MCF 10A (cell line): ENCODE data around the gene ATP23. TPM values are rescaled to one million over a fixed set of nuclear protein-coding genes. Genes with fewer than 3 reads are reported as not detected.

Experiments
- BruUV-seq: library from RNA; stranded (reverse); fragments of 400-500 nt; replicated peaks from 2 replicates; lab custom pipeline; 2021; lab: Mats Ljungman, UMichigan
- CTCF ChIA-PET: fragments of 300-600 bp; sonication (Branson Sonifier 250); formaldehyde crosslinking; extraction: SDS; loops from one replicate; lab custom pipeline; 2021; ENCODE audit warnings: antibody characterized with exemption, inconsistent platforms; lab: Yijun Ruan, JAX
- POLR2A ChIA-PET: fragments of 300-600, 350-650 bp; sonication (Branson Sonifier 250); formaldehyde crosslinking; extraction: SDS; loops from one replicate; lab custom pipeline; 2020; ENCODE audit warnings: antibody characterized with exemption, inconsistent platforms; lab: Yijun Ruan, JAX
- DNase-seq: peaks from one replicate; pipeline ENCODE4 v3.0.0-alpha.2; 2018; ENCODE audit not compliant: unreplicated experiment
- H3K27ac Mint-ChIP-seq: one replicate; pipeline ENCODE4 v1.8.0; 2022; ENCODE audit warnings: mild to moderate bottlenecking, low read depth, mixed read lengths; ENCODE audit not compliant: unreplicated experiment
- H3K27me3 Mint-ChIP-seq: one replicate; pipeline ENCODE4 v1.8.0; 2022; ENCODE audit warnings: mixed read lengths; ENCODE audit not compliant: insufficient read depth, unreplicated experiment
- H3K36me3 Mint-ChIP-seq: one replicate; pipeline ENCODE4 v1.8.0; 2022; ENCODE audit warnings: mild to moderate bottlenecking, moderate library complexity, mixed read lengths; ENCODE audit not compliant: insufficient read depth, unreplicated experiment
- H3K4me1 Mint-ChIP-seq: one replicate; pipeline ENCODE4 v1.8.0; 2022; ENCODE audit warnings: mixed read lengths; ENCODE audit not compliant: insufficient read depth, unreplicated experiment
- H3K4me3 Mint-ChIP-seq: one replicate; pipeline ENCODE4 v1.8.0; 2022; ENCODE audit warnings: mild to moderate bottlenecking, moderate library complexity, mixed read lengths; ENCODE audit not compliant: unreplicated experiment
- H3K9me3 Mint-ChIP-seq: one replicate; pipeline ENCODE4 v1.8.0; 2022; ENCODE audit warnings: mixed read lengths; ENCODE audit not compliant: unreplicated experiment
- CTCF ChIP-seq: fragments of 200-600 bp; IDR thresholded peaks from one replicate; pipeline ENCODE4 v1.8.0; 2022; ENCODE audit warnings: antibody characterized with exemption, mild to moderate bottlenecking; ENCODE audit not compliant: unreplicated experiment
- intact Hi-C: fragments of 100-400 bp; cut with micrococcal nuclease; formaldehyde crosslinking; loops from 2 replicates; pipeline ENCODE4 v1.14.1; 2022
- total RNA-seq: library from RNA; stranded (reverse); gene quantifications from 2 replicates; pipeline ENCODE4 v1.2.3, GENCODE V29; 2022

The ATP23 gene
- total RNA-seq, 1 experiment from 2014 or later: 3.0 TPM

DNA sequence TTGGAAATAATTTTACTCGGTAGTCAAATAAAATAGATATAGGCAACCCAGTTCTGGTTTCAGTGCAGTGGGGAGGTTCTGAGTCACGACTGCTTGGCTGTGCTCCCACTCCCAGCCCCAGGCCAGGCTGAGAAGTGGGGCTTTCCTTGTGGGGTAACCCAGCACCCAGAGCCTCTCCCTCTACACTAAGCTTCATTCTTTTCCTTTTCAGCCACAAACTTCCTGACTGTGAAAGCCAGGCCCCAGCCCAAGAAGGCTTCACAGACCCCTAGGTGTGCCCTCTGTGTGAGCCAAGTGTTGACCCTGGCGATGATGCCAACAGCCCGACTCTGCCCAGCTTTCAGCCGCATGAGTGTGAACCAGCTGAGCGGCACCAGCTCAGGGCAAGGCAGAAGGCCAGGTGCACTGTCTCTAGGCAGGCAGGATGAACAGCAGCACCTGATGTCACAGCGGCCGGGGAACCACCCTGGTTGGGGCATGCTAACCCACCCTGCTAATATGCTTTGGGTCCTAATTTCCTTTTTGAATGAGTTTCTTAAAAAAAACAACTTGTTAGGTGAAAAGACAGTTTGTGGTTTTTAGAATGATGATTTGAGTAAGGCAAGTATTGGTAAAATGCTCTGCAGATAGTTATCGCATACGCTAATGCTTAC lies 42.2 kb upstream of the ATP23 start:
- POLR2A ChIA-PET: interaction anchor here (0.6 to 8.7 kb wide), 11 partner anchors 10 to 1151 kb away, joined by 3 to 167 read pairs (median 4); partner anchors contain the start of genes CTDSP2 and STAT6
- TF ChIP-seq CTCF: no peak

DNA sequence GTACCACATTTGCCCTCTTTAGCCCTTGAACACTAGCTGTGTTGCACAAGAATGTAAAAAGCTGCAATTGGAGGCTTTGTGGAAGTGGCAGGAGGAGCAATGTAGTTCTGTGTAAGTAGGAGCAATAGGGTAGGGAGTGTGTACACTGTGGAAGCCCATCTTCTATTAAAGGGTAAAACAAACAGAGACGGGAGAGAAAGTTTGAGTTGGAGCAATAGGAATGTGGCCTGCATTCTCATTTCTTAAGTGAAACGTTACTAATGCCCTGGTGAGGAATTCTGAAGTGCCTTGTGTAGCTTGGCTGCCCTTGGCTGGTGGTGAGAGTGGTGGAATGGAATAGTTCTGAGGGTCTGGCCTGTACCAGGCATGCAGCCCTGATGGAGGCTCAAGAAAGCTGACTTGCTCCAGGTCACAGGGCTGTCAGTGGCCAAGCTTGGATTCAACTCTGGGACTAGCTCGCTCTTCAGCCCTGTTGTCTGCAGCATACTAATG lies 38.8 kb upstream of the ATP23 start:
- ChIA-PET CTCF (interaction anchor here (0.6 to 6.4 kb wide), 13 partner anchors 8 to 1140 kb away, joined by 3 to 138 read pairs (median 3); partner anchors contain the start of genes ATP23, AVIL, CYP27B1 and TSFM), POLR2A (interaction anchor here (0.9 to 1.7 kb wide), 4 partner anchors 38 to 136 kb away, joined by 3 to 15 read pairs (median 4); partner anchors contain the start of genes CTDSP2 and CYP27B1)
- no peak for DNase-seq
- intact Hi-C loops: no loop called here
- Mint-ChIP-seq H3K4me3 (no peak overlapping the region), H3K27ac (no peak overlapping the region), H3K9me3 (no peaks in the 10 kb centered on the region), H3K27me3 (peaks cover 24% of the 10 kb centered on the region), H3K4me1 (peaks cover 27% of the 10 kb centered on the region), H3K36me3 (peaks cover 6% of the 10 kb centered on the region)
- BruUV-seq: no TSS peak
- TF ChIP-seq CTCF: no peak

More for the DNA sequence above, 42.2 kb upstream of the ATP23 start:
- DNase-seq: peak; percentile 82
- Mint-ChIP-seq H3K9me3 (no peaks in the 10 kb centered on the region), H3K4me3 (peak overlapping the region; percentile 25), H3K4me1 (peaks cover 41% of the 10 kb centered on the region), H3K27me3 (no peaks in the 10 kb centered on the region), H3K27ac (peak overlapping the region; percentile 2), H3K36me3 (peaks cover 6% of the 10 kb centered on the region)
- no TSS peak for BruUV-seq
- intact Hi-C loops: no loop called here
- CTCF ChIA-PET: interaction anchor here (0.6 to 8.0 kb wide), 10 partner anchors 10 to 117 kb away, joined by 3 to 89 read pairs (median 4); partner anchors contain the start of genes CTDSP2 and TSFM

- DNase-seq: no peak
- Mint-ChIP-seq H3K4me3 (no peak overlapping the region), H3K27me3 (peaks cover 26% of the 10 kb centered on the region), H3K9me3 (no peaks in the 10 kb centered on the region), H3K27ac (no peak overlapping the region), H3K36me3 (peaks cover 6% of the 10 kb centered on the region), H3K4me1 (peaks cover 8% of the 10 kb centered on the region)
- TF ChIP-seq CTCF: no peak
- ChIA-PET CTCF (interaction anchor here (0.5 to 6.4 kb wide), 33 partner anchors 10 to 179 kb away, joined by 3 to 138 read pairs (median 5); partner anchors contain the start of gene AVIL), POLR2A (interaction anchor here (0.7 to 1.9 kb wide), 7 partner anchors 9 to 178 kb away, joined by 3 to 15 read pairs (median 5); partner anchors contain the start of gene CTDSP2)
- no TSS peak for BruUV-seq
- intact Hi-C loops: no loop called here
Measured at GRCh38 chr12:57904426-57904825, 36.9 kb upstream of the ATP23 start.
